ENCODE measurements around the gene RAI1. TPM values are rescaled to one million over a fixed set of nuclear protein-coding genes. Genes with fewer than 3 reads are reported as not detected.

The RAI1 gene
- polyA plus RNA-seq, 2 of the 4 experiments (the other 2 are of a cell fraction), result 3.5 to 23.8 TPM

- H3K4me2 ChIP-seq, result peak overlapping the region; percentile 38
- H3K9me3 ChIP-seq, result no peaks in the 10 kb centered on the region
- no peak overlapping the region for H3K4me3 ChIP-seq
- ChIA-PET CTCF (interaction anchor here (0.8 to 30.5 kb wide), 5 partner anchors 17 to 151 kb away, joined by 3 to 859 read pairs (median 6); no protein-coding TSS in a partner anchor), POLR2A (interaction anchor here (0.5 to 1.1 kb wide), 3 partner anchors 11 to 1928 kb away, joined by 4 to 5 read pairs (median 4); no protein-coding TSS in a partner anchor)
- peaks cover 90% of the 10 kb centered on the region for H3K4me1 ChIP-seq
- no peak for DNase-seq (ENCODE audit: low read depth in 1 of 2, low spot score in 1 of 2)
- TF ChIP-seq JUN (IDR thresholded peaks at IDR 0.05) (0 out of 5 replicates have a peak, but pooled peaks of 1 of the 2 experiments have one; percentile 5), PBX3 (IDR thresholded peaks at IDR 0.05) (no peak)
- peak overlapping the region; percentile 11 to 14; a peak in 3 of 6 replicates for H3K27ac ChIP-seq
- no peak for FAIRE-seq
- WGBS (ENCODE audit: missing lambda C conversion rate), result 91% methylated on average over 12 of the region's 12 CpGs
- no peak for ATAC-seq
Measured at GRCh38 chr17:17831208-17832031, 150.2 kb downstream of the RAI1 start.

GRCh38 chr17:17832032-17832363 is 150.7 kb downstream of the RAI1 start:
- WGBS (ENCODE audit: missing lambda C conversion rate), result 83% methylated on average over 2 of the region's 2 CpGs
- H3K4me3 ChIP-seq, result no peak overlapping the region
- no peak for FAIRE-seq
- H3K9me3 ChIP-seq, result no peaks in the 10 kb centered on the region
- no peak for ATAC-seq
- TF ChIP-seq ELK1 (IDR thresholded peaks at IDR 0.05; ENCODE audit: low read depth, low read length) (no peak), KDM1A (IDR thresholded peaks at IDR 0.05; ENCODE audit: low read depth) (peak; percentile 91; the same call in 1 of the 2 replicates), ZFP36 (IDR thresholded peaks at IDR 0.05; ENCODE audit: borderline replicate concordance, partially characterized antibody) (peak; percentile 79)
- POLR2A ChIA-PET, result no interaction called here
- CTCF ChIA-PET, result interaction anchor here (0.8 to 30.5 kb wide), 4 partner anchors 18 to 151 kb away, joined by 3 to 859 read pairs (median 204); no protein-coding TSS in a partner anchor
- no peak for DNase-seq (ENCODE audit: low read depth in 1 of 2, low spot score in 1 of 2)
- H3K27ac ChIP-seq, result peak overlapping the region in 1 of 2 experiments; percentile 14; a peak in 2 of 6 replicates
- H3K4me2 ChIP-seq, result peak overlapping the region; percentile 38; the same call in 2 of the 3 replicates
- peaks cover 85% of the 10 kb centered on the region for H3K4me1 ChIP-seq

- no peak for ATAC-seq
Measured at GRCh38 chr17:17833658-17834357, 152.6 kb downstream of the RAI1 start.

More at GRCh38 chr17:17833658-17834357, 152.6 kb downstream of the RAI1 start:
- peak overlapping the region; percentile 31 to 98; a peak in 4 of 6 replicates for H3K27ac ChIP-seq
- ChIA-PET CTCF (interaction anchor here (0.6 to 30.5 kb wide), 4 partner anchors 20 to 85 kb away, joined by 4 to 859 read pairs (median 210); no protein-coding TSS in a partner anchor), POLR2A (interaction anchor here (0.6 to 5.7 kb wide), 4 partner anchors 8 to 1441 kb away, joined by 4 to 105 read pairs (median 4); no protein-coding TSS in a partner anchor)
- peak overlapping the region; percentile 93 for H3K4me2 ChIP-seq
- peaks cover 85% of the 10 kb centered on the region for H3K4me1 ChIP-seq
- 83% methylated on average over 8 of the region's 8 CpGs for WGBS (ENCODE audit: missing lambda C conversion rate)
- H3K4me3 ChIP-seq, result no peak overlapping the region
- no peaks in the 10 kb centered on the region for H3K9me3 ChIP-seq
- FAIRE-seq (no peak), DNase-seq (ENCODE audit: low read depth in 1 of 2, low spot score in 1 of 2) (no peak)
- TF ChIP-seq POLR2AphosphoS2 (conservative IDR thresholded peaks at IDR 0.05; ENCODE audit: low read length) (no peak), CHD4 (IDR thresholded peaks at IDR 0.05; ENCODE audit: borderline replicate concordance) (no peak), USF2 (IDR thresholded peaks at IDR 0.05) (no peak), BCL3 (IDR thresholded peaks at IDR 0.05) (no peak), EHF (CRISPR knock-in tag; IDR thresholded peaks at IDR 0.05) (no peak), ZFP36 (IDR thresholded peaks at IDR 0.05; ENCODE audit: borderline replicate concordance, partially characterized antibody) (no peak), RCOR1 (IDR thresholded peaks at IDR 0.05; ENCODE audit: low read depth, low read length) (no peak), CHD2 (IDR thresholded peaks at IDR 0.05; ENCODE audit: low read length, partially characterized antibody) (no peak), POLR2A (IDR thresholded peaks at IDR 0.05; ENCODE audit: low read length) (no peak), CTCF (IDR thresholded peaks at IDR 0.05) (no peak), CBX8 (IDR thresholded peaks at IDR 0.05) (no peak), HOXA7 (CRISPR knock-in tag; IDR thresholded peaks at IDR 0.05) (no peak)

Data from A549 (cell line).